DMS 273 (cell line): ENCODE results near the gene GMIP.
"Not testable (repeated sequence)": the region's sequence is repeated elsewhere in the genome, so short reads cannot be mapped to it uniquely, and the experiment has no call there.

ENCODE experiments used
- DNase-seq: peaks from one replicate; lab custom pipeline; 2025; ENCODE audit not compliant: unreplicated experiment; lab: John Stamatoyannopoulos, UW

The GMIP gene, protein sequence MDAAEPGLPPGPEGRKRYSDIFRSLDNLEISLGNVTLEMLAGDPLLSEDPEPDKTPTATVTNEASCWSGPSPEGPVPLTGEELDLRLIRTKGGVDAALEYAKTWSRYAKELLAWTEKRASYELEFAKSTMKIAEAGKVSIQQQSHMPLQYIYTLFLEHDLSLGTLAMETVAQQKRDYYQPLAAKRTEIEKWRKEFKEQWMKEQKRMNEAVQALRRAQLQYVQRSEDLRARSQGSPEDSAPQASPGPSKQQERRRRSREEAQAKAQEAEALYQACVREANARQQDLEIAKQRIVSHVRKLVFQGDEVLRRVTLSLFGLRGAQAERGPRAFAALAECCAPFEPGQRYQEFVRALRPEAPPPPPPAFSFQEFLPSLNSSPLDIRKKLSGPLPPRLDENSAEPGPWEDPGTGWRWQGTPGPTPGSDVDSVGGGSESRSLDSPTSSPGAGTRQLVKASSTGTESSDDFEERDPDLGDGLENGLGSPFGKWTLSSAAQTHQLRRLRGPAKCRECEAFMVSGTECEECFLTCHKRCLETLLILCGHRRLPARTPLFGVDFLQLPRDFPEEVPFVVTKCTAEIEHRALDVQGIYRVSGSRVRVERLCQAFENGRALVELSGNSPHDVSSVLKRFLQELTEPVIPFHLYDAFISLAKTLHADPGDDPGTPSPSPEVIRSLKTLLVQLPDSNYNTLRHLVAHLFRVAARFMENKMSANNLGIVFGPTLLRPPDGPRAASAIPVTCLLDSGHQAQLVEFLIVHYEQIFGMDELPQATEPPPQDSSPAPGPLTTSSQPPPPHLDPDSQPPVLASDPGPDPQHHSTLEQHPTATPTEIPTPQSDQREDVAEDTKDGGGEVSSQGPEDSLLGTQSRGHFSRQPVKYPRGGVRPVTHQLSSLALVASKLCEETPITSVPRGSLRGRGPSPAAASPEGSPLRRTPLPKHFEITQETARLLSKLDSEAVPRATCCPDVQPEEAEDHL

DNA sequence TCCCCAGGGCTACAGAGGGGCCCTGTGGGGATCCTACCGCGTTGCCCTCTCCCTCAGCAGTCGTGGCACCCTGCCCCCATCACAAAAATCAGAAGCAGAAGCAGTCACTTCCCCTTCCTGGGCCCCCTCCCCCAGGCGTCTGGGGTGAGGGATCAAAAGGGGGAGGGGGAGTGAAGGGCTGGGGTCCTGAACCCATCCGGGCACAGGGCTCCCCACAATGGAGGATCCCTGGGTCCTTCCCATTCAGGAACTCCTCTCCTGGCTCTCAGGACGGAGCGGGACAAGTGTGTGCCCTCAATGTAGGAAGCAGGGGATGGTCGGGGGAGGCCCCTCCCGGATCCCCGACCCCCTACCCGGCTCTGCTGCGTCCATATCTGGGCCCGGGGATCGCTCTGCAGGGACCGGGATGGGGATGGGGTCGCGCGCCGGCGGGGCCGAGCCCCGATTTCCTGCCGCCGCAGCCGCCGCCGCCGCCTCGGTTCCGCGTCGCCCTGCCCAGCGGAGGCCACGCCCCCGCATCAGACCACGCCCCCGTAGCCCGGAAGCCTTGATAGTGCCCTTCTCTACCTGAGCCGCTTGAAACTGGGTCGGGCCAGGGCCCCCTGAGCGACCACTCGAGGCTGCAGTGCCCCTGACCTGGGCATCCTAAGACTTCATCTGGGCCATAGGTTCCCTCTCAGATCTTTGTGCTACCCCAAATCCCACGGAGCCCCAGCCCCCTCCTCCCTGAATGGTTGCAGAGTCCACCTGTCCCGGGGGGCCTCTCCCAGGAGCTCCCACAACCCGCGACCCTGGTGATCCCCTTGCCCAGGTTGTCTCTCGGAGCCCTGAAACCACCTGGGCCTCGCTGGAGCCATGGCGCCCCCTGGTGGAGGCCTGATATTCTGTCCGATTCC lies at the start of gene GMIP:
GMIP (minus strand) TSS at position 500 of the 896 bp plus-strand sequence; CDS start at position 372, 128 bp downstream.
- DNase-seq, result peak; percentile 86

DNA sequence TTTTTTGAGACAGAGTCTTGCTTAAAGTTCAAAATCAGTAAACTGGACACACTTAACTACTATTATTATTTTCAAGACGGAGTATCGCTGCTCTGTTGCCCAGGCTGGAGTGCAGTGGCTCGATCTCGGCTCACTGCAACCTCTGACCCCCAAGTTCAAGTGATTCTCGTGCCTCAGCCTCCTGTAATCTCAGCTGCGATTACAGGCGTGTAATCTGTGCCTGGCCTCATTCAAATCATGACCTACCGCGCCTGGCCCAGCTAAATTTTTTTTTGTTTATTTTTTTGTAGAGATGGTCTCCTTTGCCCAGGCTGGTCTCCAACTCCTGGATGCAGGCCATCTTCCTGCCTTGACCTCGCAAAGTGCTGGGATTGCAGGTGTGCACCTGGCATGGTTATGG lies 48.2 kb upstream of the GMIP start:
- DNase-seq, result no peak

DNA sequence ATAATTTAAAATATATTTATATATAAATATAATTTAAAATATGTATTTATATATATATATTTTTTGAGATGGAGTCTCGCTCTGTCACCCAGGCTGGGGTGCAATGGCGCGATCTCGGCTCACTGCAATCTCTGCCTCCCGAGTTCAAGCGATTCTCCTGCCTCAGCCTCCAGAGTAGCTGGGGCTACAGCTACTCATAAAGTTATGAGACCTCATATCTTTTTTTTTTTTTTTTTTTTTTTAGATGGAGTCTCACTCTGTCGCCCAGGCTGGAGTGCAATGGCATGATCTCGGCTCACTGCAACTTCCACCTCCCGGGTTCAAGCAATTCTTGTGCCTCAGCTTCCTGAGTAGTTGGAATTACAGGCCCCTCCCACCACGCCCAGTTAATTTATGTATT lies 45.6 kb upstream of the GMIP start:
- not testable (repeated sequence) for DNase-seq

DNA sequence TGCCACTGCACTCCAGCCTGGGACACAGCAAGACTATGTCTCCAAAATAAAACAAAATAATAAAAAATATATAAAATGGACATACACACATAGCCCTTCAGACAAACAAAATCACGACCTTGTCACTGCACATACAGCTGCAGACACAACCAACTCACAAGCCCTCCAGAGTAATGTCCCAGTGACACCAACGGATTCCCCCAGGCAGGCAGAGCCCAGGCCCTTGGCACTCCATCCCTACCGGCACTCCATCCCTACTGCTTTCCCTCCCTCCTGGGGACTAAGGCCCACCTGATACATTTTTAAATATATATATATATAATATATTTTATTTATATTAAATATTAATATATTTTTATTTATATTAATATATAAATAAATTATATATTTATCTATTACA lies 43.6 kb upstream of the GMIP start:
- peak; percentile 35 for DNase-seq

DNA sequence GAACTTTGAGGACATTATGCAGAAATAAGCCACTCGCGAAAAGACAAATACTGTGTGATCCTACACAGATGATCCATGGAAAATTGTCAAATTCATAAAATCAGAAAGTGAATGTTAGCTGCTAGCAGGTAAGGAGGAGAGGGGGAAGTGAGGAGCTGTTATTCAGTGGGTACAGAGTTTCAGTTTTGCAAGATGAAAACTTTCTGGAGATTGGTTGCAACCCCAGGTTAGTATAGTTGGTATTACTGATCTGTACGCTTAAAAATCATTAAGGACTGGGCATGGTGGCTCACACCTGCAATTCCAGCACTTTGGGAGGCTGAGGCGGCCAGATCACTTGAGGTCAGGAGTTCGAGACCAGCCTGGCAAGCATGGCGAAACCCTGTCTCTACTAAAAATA lies 43.1 kb upstream of the GMIP start:
- DNase-seq, result no peak

DNA sequence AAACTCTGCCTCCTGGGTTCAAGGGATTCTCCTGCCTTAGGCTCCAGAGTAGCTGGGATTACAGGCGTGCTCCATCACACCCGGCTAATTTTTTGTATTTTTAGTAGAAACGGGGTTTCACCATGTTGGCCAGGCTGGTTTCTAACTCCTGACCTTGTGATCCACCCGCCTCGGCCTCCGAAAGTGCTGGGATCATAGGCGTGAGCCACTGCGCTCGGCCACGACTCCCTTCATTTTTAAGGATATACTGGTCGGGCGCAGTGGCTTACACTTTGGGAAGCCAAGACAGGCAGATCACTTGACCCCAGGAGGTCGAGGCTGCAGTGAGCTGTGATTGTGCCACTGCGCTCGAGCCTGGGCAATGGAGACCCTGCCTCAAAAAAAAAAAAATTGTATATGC lies 42.7 kb upstream of the GMIP start:
- DNase-seq, result not testable (repeated sequence)

DNA sequence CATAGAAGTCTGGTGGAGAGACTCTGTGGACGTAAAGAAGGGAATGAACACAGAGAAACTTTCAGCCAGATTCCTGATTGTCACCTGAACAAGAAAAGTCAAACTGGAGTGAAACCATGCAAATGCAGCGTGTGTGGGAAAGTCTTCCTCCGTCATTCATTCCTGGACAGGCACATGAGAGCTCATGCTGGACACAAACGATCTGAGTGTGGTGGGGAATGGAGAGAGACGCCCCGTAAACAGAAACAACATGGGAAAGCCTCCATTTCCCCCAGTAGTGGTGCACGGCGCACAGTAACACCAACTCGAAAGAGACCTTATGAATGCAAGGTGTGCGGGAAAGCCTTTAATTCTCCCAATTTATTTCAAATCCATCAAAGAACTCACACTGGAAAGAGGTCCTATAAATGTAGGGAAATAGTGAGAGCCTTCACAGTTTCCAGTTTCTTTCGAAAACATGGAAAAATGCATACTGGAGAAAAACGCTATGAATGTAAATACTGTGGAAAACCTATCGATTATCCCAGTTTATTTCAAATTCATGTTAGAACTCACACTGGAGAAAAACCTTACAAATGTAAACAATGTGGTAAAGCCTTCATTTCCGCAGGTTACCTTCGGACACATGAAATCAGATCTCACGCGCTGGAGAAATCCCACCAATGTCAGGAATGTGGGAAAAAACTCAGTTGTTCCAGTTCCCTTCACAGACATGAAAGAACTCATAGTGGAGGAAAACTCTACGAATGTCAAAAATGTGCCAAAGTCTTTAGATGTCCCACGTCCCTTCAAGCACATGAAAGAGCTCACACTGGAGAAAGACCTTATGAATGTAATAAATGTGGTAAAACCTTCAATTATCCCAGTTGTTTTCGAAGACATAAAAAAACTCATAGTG lies 36.0 kb upstream of the GMIP start:
- DNase-seq, result no peak

DNA sequence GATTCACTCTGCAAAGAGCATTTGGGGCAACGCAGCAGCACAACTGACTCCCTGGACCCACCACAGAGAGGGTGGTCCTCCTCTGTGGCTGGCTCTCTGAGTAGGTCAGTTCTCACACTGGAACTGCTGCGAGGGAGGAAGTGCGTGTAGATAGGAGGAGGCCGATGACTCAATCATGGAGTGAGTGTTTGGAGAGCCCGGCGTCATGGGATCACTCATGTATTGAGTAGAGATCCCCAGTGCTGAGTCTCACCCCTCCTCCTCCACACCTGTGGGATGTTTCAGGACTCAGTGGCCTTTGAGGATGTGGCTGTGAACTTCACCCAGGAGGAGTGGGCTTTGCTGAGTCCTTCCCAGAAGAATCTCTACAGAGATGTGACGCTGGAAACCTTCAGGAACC lies 34.1 kb upstream of the GMIP start:
- DNase-seq, result no peak

DNA sequence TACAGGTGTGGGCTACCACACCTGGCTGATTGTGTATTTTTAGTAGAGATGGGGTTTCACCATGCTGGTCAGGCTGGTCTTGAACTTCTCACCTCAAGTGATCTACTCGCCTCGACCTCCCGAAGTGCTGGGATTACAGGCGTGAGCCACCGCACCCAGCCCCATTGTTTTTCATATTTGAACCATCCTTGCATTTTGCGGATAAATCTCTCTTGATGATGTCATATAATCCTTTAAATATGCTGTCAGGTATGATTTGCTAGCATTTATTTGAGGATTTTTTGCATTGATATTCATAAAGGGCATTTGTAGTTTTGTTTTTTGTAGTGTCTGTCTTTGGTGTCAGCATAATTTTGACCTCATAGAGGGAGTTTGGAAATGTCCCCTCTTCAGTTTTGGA lies 30.9 kb upstream of the GMIP start:
- no peak for DNase-seq

DNA sequence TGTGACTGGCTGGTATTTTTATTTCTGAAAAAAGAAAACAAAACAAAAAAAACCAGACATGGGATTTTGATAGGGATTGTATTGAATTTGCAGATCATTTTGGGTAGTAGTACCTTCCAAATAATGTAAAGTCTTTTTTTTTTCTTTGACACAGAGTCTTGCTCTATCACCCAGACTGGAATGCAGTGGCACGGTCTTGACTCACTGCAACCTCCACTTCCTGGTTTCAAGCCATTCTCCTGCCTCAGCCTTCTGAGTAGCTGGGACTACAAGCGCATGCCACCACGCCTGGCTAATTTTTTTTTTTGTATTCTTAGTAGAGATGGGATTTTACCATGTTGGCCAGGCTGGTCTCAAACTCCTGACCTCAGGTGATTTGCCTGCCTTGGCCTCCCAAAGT lies 29.4 kb upstream of the GMIP start:
- no peak for DNase-seq

DNA sequence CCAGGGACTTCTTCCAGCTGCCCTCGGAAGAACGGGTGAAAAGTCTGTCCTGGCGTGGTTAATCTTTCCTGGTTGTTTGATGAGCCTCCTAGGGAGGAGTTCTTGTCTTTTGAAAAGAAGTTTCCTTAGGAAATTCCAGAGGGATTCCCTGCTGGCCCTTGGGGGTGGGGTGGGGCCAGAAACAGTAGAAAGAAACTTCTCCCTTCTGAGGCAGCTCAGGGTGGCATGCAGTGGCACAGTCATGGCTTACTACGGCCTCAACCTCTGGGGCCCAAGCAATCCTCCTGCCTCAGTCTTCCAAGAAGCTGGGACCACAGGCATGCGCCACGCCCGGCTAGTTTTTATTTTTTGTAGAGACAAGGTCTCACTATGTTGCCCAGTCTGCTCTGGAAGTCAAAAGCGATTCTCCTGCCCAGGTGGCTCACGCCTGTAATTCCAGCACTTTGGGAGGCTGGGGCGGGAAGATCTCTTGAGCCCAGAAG lies 26.7 kb upstream of the GMIP start:
- DNase-seq, result no peak

DNA sequence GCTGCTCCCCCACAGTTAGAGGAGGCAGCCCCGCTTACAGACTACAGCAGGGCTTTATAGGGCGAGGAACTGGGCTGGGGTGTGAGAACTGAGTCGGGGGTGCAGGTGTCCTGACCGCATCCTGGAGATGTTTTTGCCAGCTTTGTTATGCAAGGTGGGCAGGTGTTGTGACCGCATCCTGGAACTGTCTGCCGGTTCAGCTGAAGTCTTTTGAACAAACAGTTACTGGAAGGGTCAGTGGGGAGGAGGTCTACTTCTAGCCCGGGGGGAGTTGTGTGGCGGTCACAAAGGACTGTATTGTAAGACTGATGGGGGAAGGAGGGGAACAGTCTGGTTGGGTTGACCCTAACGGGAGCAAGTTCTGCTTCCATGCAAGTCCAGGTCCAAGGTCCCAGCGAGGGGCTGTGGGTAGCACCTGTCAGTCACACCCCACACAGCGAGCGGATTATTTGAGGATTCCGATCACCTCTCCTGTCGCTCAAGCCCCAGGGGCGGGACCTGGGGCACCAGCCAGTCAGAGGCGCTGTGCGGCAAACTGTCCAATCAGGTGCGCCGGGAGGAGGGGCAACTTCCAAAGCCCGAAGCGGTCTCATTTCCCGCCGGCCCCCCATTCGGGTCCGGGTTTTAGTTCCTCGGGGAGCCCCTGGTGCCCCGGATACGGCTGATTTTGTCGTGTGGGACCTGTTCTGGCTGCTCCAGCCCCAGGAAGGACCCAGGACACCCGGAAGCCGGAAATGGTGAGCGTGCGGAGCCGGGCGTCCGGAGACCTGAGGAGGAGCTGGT lies 25.0 kb upstream of the GMIP start, which contains the start of gene ZNF101:
ZNF101 (plus strand) TSS at position 610 of the 783 bp plus-strand sequence; CDS start at position 735, 125 bp downstream.
- DNase-seq, result peak; percentile 98

DNA sequence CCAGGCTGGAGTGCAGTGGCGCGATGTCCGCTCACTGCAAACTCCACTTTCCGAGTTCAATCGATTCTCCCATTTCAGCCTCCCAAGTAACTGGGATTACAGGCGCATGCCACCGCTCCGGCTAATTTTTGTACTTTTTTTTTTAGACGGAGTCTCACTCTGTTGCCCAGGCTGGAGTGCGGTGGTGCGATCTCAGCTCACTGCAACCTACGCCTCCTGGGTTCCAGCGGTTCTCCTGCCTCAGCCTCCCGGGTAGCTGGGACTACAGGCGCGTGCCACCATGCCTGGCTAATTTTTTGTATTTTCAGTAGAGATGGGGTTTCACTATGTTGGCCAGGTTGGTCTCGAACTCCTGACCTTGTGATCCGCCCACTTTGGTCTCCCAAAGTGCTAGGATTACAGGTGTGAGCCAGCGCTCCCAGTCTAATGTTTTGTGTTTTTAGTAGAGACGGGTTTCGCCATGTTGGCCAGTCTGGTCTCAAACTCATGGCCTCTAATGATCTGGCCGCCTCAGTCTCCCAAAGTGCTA lies 22.0 kb upstream of the GMIP start:
- not testable (repeated sequence) for DNase-seq

DNA sequence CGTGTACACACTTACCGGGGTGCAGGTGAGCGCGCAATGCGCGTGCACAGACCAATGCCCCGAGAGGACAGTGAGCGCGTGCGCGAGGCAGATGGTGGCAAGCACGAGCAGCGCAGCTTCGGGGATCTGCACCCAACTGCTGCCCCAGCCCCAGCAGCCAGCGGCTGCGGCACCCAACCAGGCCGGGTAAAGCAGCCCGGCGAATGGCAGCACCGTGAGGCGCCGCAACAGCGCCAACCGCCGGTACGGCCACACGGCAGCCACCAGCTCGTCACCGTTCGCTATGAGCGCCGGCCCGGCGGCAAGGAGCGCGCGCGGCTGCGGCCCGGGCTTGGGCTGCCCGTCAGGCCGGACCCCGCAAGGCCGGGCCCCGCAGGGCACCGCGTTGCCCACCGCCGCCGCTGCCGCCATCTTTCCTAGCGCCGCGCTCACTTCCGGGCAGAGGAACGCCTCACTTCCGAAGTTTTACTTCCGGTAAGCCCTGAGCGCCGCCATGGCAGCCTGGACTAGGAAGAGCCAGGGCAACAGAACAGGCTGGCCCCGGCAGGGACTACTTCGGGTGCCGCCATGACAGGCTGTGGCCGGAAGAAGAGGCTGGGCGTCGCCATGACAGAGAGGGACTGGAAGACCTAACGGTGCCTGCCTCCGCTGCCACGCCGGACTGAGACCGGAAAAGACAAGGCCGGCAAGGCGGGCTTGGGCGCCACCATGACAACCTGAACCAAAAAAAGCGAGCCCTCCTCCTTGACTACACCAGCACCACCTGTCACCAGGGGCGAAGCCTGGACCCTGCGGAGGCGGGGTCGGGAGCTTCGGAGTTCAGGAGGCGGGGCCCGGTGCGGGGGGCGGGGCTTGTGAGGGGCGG lies 20.0 kb upstream of the GMIP start, which contains the start of gene ATP13A1:
ATP13A1 (minus strand) TSS at position 421 of the 865 bp plus-strand sequence; CDS start at position 411, 10 bp downstream.
- DNase-seq, result peak; percentile 100

DNA sequence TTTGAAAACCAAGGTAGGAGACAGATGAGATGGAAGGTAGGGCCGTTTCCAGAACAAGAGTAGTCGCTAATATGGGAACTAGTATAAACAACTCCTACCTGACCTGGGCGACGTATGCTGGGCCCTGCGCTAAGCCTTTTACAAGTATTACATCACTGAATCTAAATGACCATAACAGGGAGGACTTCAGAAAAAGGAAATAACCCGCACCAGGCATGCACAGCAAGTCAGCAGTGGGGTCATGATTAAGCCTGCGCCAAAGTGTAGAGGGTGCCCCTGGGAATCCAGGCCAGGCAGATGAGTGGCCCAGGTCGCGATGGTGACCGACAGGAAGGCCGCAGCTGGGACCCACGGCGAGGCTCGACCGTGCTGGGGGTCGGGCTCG lies 19.4 kb upstream of the GMIP start:
- no peak for DNase-seq

DNA sequence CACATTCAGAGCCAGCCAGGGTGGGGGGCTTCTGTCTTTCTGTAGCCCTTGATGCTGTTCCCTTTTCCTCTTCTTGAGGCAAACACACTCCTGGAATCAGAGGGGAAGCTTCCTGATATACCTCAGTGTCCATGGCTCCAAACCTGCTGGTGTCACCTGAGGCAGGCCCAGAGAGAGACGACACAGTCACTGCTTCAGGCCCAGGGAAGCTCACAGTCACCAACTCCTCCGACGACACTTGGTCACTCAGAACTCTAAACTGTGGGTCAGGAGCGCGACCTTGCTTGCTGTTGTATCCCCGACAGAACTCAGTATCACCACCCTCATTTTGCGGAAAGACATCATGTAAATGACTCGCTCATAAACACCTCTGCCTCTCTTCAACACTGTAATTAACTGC lies 18.9 kb upstream of the GMIP start:
- DNase-seq, result no peak

DNA sequence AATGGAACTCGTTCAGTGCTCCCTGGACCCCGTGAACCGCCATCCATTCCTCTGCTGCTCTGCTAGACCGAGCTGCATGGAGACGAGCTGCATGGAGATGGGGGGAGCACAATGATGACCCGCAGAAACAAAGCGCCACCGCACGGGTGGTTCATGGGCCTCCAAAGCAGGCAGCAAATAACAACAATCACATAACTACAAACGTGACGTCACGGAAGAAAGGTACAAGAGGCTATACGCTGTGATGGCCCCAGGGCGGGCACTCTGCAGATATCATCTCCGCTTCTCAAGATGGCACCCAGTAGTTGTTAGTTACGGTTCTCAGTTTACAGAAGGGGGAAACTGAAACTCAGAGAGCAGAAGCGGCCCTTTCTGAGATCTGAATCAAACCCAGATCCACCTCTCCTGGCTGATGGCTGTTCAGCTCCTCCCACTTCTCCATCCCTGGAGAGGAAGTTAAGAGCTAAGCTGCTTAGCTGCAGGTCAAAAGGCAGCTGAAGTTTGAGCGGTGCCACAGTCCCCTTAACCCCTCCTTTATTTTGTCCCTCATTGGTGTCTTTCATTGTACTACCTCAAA lies 18.3 kb upstream of the GMIP start:
- DNase-seq, result no peak
